Daoy (cell line): ENCODE measurements around the gene CCDC127. TPM values are rescaled to one million over a fixed set of nuclear protein-coding genes. Genes with fewer than 3 reads are reported as not detected.
"Not testable (repeated sequence)": the region's sequence is repeated elsewhere in the genome, so short reads cannot be mapped to it uniquely, and the experiment has no call there.

Experiments
- DNase-seq: peaks from one replicate; pipeline ENCODE4 v3.0.0-alpha.2; 2015; ENCODE audit warnings: low read depth
- total RNA-seq: library from RNA; depleted of rRNA; stranded (reverse); fragments of >200 nt; shearing (Covaris generic); gene quantifications from 2 replicates; pipeline ENCODE4 v1.2.3, GENCODE V29; 2014

The CCDC127 gene
- total RNA-seq, 1 experiment from 2014 or later: 4.1 TPM

DNA sequence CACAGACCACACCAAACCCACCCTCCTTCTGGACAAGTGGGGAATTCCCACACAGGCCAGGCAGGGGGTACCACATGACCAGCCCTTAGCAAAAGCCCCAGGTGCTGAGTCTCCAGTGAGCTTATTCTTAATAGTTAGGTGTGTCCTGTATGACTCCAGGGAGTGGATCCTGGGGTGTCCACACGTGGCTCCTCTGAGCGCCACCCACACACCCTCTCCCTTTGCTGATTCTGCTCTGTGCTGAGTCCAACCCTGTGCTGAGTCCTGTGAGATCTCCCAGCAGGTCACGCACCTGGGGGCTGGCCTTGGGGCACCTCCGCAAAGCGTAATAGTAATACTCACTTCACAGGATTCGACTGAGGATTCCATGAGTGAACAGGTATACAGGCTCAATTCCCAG lies 14.0 kb downstream of the CCDC127 start:
- DNase-seq: no peak

DNA sequence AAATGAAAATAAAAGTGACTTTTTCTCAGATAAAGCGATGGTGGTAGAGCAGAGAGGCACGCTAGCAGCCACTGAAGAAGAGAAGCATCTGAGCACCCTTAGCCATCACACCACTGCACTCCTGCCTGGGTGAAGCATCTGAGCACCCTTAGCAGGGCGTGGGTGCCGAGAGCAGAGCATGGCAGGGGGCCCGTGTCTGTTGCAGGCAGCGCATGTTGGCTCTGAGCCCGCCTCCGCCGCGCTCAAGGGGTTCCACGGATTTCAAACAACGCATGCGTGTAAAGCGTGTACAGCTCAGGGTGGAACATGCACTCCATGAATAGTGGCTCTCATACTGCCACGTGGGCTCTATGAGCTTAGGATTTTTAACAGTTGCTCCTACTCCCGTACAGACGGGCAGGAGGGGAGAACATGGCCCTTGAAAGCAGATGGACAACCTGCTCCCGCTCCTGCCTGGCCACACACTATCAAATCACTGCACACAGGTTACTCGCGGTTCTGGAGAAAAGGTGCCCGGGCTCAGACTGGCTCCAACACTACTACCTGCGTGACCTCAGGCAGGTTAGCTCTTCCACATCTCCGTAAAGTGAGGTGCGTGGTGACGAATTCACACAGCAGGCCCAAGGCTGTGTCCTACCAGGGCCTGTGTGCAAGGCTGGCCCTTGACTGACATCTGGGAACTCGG lies 14.6 kb downstream of the CCDC127 start:
- DNase-seq: no peak

DNA sequence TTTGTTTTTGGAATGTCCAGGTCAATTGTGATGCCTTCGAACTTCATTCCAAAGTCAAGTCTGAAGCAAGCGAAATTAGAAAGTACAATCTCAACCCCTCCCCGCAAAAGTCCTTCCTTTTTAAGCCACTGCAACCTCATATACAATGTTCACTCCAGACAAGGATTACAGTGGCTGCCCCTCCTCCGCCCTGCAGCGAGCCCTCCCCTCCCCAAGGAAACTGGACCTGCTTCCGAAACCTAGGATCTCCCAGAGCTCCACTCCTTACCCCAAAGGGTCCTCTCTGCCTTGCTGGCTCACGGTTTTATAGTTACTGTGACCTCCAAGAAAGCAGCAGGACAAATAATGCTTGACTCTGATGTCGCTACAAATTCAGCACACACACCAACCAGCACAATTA lies 16.3 kb downstream of the CCDC127 start:
- no peak for DNase-seq

DNA sequence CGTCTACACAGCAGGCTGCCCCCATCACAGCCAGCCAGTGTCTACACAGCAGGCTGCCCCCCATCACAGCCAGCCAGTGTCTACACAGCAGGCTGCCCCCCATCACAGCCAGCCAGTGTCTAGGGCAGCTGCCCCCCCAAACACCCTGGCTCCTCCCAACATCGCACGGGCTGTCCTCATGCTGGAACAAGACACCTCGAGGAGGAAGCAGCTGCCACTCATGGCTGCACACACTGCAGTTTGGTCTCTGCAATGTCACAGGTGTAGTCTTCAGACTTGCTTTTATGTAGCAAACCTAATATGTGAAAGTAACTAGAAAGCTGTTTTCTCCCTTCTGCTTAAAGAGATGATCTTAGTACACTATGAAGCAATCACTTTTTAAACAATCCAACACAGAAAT lies 17.0 kb downstream of the CCDC127 start:
- no peak for DNase-seq

DNA sequence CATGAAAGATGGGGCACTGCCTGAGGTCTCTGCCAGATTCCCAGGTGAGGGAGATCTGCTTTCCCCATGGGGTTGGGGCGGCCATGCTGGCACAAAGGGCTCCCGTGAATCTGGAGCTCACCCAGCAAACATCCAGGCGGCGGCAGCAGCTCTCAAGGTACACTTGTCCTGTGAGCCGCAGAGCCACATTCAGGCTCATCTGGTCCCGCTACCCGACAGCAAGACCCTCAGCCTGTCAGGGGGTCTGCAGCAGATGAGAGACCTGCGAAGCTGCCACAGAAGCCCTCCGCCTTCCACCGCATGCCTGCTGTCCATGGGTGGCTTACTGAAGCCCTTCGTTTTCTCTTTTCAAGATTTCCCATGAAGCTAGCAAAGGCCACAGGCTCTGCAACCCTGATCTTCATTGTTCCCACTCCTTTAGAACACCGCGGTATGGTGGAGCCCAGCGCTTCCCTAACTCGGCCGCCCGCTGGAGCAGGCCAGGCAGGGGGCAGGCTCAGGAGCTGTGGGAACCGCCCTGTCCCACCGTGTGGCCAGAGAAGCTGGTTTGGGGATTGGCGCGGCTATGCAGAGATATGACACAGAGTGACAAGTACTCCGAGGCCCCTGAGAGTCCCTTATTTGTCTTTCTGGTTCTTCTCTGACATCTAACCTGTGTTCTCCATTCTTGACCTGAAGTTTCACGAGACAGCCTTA lies 17.9 kb downstream of the CCDC127 start:
- DNase-seq: no peak

DNA sequence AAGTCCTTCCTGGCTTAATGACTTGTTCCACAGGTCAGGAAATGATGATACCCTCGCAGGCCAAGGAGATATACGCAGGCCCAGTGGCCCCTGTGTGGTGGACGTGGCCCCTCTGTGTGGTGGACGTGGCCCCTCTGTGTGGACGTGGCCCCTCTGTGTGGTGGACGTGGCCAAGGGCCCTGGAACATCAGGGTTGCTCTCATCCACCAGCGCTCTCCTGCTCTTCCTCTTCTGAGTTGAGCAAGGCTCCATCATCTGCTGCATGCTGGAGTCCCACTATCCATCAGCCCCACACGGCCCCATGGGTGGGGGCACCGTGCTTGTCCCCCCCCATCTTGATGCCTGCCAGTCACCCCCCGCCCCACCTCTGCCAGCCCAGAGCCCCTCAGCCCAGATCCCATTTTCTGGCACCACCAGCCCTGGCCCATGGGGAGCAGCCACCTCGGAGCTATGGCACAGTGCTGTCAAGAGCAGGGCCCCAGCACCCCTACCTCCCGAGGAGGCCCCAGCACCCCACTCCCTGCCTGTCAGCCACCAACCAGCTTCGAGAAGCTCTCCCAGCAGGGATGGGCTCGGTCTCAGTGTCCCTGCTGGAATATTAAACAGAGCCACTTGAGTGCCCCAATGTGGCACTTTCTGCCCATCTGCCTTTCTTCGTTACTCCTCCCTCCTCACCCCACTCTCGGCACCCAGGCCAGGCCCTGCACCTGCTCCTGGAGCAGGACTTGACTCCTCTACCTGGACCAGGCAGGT lies 18.6 kb downstream of the CCDC127 start:
- no peak for DNase-seq

DNA sequence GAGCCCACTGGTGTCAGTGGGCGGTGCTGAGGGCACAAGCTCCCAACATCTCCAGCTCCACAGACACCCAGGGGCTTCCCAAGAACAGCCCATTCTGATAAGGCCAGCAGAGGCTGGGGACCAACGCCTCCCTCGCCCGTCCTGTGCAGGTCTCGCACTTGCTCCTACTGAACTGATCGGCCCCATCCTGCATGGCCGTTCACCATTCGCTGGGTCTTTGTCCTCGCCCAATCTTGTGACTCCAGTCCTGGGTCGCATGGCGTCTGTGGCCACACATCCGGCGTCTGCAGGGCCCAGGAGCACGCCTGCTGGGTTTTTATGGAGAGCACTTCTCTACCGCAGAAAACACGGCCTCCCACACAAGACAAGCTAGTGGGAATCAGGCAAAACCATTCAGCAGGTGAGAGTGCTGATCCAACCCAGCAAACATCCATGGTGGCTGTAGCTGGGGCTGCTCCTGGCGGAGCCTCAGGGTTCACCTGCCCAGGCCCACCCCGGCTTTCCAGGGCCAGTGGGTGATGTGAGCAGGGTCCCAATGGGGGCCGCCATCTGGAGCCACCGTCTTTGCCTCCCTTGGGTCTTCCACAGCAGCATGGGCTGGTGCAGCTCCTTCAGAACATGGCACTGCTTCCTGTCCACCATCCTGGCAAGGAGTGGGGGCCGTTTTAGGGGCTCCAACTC lies 19.3 kb downstream of the CCDC127 start:
- no peak for DNase-seq

DNA sequence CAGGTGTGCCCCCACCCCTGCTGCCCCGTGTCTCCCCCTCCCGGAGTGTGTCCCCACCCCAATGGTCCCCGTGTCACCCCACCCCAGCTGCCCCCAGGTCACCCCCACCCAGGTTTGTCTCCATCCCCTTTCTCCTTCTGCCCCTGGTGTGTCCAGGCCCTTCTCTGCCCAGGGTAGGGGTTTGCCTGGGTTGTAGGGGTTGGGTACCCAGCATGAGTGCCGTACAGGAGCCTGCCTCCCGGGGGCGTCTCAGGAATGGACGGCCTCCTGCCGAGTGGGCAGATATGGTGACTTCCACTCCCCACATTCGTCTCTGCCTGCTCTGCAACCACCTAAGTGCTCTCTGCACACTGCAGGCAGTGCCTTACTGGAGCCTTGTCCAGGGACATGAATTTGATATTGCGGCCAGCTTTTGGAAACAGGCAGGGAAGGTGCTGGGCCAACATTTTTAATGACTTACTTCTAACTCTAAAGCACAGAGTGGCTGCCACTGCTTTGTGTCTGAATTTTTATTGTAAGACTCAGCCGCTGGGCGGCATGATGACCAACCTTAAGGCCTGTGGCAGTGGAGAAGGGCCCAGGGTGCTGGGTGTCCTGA lies 20.0 kb downstream of the CCDC127 start:
- no peak for DNase-seq

DNA sequence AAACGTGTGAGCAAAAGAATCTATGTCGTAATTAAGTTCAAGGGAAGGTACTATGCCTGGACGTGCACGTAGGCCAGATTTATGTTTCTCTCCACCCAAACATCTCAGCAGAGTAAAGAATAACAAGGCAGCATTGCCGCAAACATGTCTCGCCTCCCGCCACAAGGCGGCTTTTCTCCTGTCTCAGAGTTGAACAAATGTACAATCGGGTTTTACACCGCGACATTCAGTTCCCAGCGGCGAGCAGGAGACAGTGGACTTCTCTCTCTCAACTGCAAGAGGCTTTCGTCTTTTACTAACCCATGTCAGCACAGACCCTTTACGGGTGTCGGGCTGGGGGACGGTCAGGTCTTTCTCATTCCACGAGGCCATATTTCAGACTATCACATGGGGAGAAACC lies 20.9 kb downstream of the CCDC127 start:
- DNase-seq: not testable (repeated sequence)

DNA sequence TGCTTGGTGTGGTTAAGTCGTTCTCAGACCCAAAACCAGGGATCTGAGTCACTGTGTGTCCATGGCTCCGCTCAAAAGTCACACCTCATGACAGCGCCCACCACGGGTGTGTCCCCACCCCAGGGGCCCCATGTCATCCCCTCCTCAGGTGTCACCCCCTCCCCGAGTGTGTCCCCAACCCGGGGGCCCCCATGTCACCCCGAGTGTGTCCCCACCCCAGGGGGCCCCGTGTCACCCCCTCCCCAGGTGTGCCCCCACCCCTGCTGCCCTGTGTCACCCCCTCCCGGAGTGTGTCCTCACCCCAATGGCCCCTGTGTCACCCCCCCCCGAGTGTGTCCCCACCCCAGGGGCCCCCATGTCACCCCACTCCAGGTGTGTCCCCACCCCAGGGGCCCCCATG lies 21.6 kb downstream of the CCDC127 start:
- no peak for DNase-seq

DNA sequence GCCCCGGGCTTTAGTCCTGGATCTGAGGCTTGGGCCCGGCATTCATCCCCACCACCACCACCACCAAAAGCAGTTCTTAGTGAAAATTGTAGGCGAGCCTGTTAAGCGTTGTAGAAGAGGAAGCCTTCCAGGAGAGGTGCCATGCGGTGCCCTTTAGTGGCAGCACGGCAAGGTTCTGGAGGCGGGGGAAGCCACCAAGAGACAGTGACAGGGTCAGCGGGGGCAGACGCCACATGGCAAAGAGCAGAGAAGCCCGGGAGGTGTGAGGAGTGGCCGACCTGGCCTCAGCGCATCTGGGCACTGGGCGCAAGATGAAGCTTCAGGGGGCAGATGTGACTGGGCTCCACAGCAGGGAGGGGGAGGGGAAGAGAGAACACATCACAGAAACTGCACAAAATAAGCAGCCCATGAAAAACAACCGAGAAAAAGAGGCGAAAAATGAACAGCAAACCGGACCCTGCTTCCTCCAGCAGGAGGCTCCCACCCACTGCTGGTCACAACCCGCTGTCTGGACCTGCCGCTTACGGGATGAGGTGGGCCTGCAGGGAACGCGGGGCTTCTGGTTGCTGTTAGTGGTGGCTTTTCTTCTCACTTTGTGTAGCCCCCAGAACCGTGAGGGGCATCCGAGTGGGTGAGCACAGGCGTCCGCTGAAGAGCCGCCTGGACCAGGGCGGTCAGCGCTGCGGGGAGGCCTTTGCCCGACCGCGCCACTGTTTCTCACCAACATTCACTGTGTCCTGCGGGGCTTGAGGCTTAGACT lies 22.4 kb downstream of the CCDC127 start:
- DNase-seq: no peak

DNA sequence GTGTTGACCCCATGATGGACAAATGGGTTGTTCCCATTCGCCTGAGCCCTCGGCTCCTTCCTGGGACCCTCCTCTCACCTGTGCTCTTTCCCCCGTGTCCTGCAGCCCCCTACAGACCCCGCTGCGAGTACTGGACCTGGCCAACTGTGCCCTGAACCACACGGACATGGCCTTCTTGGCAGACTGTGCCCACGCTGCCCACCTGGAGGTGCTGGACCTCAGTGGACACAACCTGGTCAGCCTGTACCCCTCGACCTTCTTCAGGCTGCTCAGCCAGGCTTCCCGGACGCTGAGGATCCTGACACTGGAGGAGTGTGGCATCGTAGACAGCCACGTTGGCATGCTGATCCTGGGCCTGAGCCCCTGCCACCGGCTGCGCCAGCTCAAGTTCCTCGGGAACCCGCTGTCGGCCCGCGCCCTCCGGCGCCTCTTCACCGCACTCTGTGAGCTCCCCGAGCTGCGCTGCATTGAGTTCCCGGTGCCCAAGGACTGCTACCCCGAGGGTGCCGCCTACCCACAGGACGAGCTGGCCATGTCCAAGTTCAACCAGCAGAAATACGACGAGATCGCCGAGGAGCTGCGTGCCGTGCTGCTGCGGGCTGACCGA lies 23.2 kb downstream of the CCDC127 start:
- no peak for DNase-seq

DNA sequence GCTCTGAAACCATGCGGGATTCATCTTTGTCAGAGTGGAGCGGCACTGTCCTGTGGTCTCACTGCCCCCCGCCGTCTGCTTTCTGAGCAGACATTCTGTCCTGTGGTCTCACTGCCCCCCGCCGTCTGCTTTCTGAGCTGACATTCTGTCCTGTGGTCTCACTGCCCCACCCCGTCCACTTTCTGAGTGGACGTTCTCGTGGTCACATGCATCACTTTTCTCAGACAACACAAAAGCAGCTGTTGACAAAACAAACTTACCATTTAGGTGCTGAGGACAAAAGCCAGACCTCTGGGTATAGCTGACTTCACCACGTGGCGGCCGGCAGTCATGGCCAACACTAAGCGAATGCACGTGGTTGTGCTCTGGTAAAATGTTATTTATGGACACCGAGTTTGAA lies 23.9 kb downstream of the CCDC127 start:
- DNase-seq: no peak

DNA sequence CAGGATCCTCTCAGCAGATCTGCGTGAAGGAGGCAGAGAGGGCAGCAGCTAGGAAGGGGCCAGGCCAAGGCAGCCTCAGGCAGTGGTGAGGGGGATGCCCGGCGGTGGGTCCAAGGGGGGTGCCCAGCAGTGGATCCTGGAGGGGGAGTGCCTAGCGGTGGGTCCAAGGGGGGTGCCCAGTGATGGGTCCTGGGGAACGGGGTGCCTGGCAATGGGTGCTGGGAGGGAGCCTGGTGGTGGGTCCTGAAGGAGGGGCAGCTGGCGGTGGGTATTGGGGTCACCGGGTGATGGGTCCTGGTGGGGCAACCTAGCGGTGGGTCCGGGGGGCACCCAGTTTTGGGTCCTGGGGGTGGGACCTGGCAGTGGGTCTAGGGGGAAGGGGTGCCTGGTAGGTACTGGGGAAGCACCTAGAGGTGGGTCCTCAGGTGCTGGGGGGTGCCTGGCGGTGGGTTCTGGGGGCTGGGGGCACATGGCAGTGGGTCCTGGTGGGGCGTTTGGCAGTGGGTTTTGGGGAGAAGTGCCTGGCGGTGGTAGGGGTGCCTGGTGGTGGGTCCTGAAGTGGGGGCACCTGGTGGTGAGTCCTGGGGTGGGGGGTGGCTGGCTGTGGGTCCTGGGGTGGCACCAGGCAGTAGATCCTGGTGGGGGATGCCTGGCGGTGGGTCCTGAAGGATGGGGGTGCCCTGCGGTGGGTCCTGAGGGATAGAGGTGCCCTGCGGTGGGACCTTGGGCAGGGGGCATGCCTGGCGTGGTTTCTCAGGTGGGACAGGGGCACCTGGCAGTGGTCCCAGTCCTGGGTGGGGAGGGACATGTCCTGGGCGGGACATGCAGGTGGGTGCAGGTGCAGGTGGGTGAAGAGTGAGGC lies 24.8 kb downstream of the CCDC127 start:
- DNase-seq: no peak

DNA sequence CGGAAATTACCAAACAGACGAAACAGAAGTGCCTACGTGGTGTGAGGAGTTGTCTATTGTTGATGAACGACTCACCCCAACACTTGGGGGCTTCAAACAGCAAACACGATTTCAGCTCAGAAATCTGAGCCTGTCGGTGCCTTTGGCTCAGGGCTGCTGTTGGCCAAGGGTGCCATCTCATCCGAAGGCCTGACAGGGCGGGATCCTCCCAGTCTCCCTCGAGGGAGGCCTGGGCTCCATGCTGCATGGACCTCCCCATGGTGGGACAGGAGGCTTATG lies 25.3 kb downstream of the CCDC127 start:
- DNase-seq: no peak

DNA sequence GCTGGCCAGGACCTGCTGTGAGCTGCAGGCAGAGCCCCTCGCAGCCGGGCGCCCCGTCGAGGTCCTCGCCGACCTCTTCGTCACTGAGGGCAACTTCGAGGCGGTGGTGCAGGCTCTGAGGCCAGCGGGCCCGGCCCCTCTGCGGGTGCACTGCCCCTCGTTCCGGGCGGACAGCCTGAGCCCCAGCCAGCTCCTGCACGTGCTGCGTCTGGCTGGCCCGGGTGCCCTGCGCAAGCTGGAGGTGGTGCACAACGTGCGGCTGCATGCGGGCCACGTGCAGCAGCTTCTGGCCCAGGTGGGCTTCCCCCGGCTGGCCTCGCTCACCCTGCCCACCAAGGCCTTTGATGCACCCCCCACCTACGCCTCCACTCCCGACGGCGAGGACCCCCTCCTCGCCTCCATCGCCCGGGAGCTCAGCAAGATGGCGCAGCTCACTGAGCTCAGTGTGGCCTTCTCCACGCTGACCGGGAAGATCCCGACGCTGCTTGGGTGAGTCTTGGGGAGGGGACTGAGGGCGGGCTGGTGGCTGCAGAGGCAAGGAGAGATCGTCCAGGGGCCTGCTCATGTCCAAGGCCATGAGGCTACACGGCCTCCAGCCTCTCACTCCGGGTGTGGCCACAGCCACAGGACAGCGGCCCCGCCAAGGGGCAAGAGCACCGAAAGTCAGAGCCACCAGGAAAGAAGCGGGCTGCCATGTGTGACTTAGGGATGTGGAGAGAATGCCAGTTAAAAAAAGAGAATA lies 25.8 kb downstream of the CCDC127 start:
- DNase-seq: no peak

DNA sequence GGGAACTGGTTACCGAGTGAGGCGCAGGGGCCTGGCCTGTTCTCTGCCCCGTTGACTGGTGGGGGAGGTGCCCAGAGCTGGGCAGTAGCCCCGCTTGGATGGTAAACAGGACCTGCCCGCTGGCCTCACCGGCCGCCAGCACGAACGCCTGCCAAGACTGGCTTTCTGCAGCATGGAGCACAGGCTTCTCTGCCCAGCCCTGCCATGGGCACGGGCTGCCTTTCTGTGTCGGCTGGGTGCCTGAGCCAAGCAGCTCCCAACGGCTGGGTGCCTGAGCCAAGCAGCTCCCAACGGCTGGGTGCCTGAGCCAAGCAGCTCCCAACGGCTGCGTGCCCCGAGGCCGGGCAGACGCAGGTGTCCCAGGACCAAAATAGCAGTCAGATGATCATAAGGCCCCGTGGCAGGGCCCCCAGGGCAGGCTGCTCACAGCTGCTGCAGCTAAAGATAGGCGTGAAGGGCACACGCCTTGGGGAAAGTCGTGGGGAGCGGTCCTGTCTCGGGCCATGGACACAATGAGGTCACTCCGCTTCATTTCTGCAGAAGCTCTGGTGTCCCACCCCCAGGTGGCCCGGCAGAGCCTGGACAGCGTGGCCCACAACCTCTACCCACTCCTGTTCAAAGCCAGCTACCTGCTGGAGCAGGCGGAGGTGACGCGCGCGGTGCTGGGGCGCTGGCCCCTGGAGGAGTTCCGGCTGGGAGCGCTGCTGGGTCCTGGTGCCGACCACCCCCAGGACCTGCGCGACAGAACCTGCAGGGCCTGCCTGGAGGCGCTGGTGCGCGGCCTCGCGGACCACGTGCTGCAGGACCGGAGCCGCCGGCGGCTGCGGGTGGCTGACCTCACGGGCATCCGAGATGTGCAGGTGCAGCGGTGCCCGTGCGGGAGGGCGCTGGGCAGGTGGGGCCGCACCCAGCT lies 26.7 kb downstream of the CCDC127 start, which contains the start of gene LRRC14B:
Gene LRRC14B (plus strand): TSS at position 460 of the 913 bp plus-strand sequence. CDS start 44 bp downstream, at position 504.
- DNase-seq: no peak
